CD4-positive, alpha-beta T cell (primary cell): Measurements from ENCODE around the gene CXCL6. TPM values are rescaled to one million over a fixed set of nuclear protein-coding genes. Genes with fewer than 3 reads are reported as not detected.
A peak's percentile ranks its signal among the peaks of the same experiment; 100 is the strongest.

Source experiments
- ATAC-seq: fragments of 200-7000 bp; cut with Tn5 transposase; one replicate; pipeline ENCODE4 v1.10.0; 2022; ENCODE audit warnings: mild to moderate bottlenecking; ENCODE audit not compliant: poor library complexity
- CTCF ChIA-PET: fragments of 350-600 bp; sonication (Branson Sonifier 250); formaldehyde crosslinking; loops from one replicate; lab custom pipeline; 2021; ENCODE audit warnings: antibody characterized with exemption, inconsistent platforms; lab: Charles Lee
- POLR2A ChIA-PET: fragments of 350-600 bp; sonication (Branson Sonifier 250); formaldehyde crosslinking; loops from one replicate; lab custom pipeline; 2021; ENCODE audit warnings: antibody characterized with exemption, inconsistent platforms; lab: Charles Lee
- DNase-seq, 14 experiments: peaks; one replicate each; pipeline ENCODE4 v3.0.0-alpha.2; 2013 to 2020; ENCODE audit warnings: mixed read lengths in 2 of 14
- H3K27ac ChIP-seq, 2 donors: one replicate each; pipeline versions ENCODE4 v1.5.1 to v1.7.0; 2013; ENCODE audit warnings: low read length in 2 of 2, low read depth in 1 of 2, mild to moderate bottlenecking in 1 of 2
- H3K27me3 ChIP-seq, 2 experiments: 1 replicate in 1 of 2; 2 replicates in 1 of 2; pipeline versions ENCODE4 v1.6.1 to v1.7.0; 2013; ENCODE audit warnings: low read length in 2 of 2, control low read depth in 1 of 2, mild to moderate bottlenecking in 1 of 2, moderate library complexity in 1 of 2; ENCODE audit not compliant: insufficient read depth in 2 of 2, control insufficient read depth in 1 of 2
- H3K36me3 ChIP-seq: one replicate; pipeline ENCODE4 v1.6.1; 2013; ENCODE audit warnings: low read length, control low read depth; ENCODE audit not compliant: insufficient read depth
- H3K4me1 ChIP-seq: one replicate; pipeline ENCODE4 v1.6.1; 2013; ENCODE audit warnings: low read length, control low read depth; ENCODE audit not compliant: insufficient read depth
- H3K4me3 ChIP-seq: one replicate; pipeline ENCODE4 v1.5.1; 2013; ENCODE audit warnings: mild to moderate bottlenecking, low read length, moderate library complexity
- H3K9me3 ChIP-seq, 2 experiments: 1 replicate in 1 of 2; 2 replicates in 1 of 2; pipeline versions ENCODE4 v1.6.1 to v1.7.0; 2013; ENCODE audit warnings: low read length in 2 of 2, mild to moderate bottlenecking in 2 of 2, control low read depth in 1 of 2, moderate library complexity in 1 of 2; ENCODE audit not compliant: control insufficient read depth in 1 of 2, insufficient read depth in 1 of 2
- H3K27ac Mint-ChIP-seq: one replicate; pipeline ENCODE4 v1.8.0; 2020; ENCODE audit warnings: mixed read lengths
- H3K27me3 Mint-ChIP-seq: one replicate; pipeline ENCODE4 v1.8.0; 2021; ENCODE audit warnings: mixed read lengths
- H3K36me3 Mint-ChIP-seq: one replicate; pipeline ENCODE4 v1.8.0; 2021; ENCODE audit warnings: low read depth, mixed read lengths
- H3K4me1 Mint-ChIP-seq: one replicate; pipeline ENCODE4 v1.8.0; 2021; ENCODE audit warnings: low read depth, mixed read lengths
- H3K4me3 Mint-ChIP-seq: one replicate; pipeline ENCODE4 v1.8.0; 2020; ENCODE audit warnings: mild to moderate bottlenecking, mixed read lengths
- H3K9me3 Mint-ChIP-seq: one replicate; pipeline ENCODE4 v1.8.0; 2020; ENCODE audit warnings: mixed read lengths
- CTCF ChIP-seq: fragments of 200-600 bp; IDR thresholded peaks from one replicate; pipeline ENCODE4 v1.8.0; 2022; ENCODE audit warnings: antibody characterized with exemption, mild to moderate bottlenecking
- intact Hi-C, 2 experiments: fragments of 100-400 bp; cut with DNase I in 1 of 2; cut with micrococcal nuclease in 1 of 2; formaldehyde crosslinking; loops; one replicate each; pipeline versions ENCODE4 v1.15.1 to v1.9.0; 2023 to 2025; cut with DNase I, micrococcal nuclease
- total RNA-seq, 174 experiments: library from RNA in 2 of 174; stranded (reverse) in 2 of 174; gene quantifications; one replicate each; pipeline ENCODE4 v1.2.3 and lab custom pipeline; 2021 to 2026

The CXCL6 gene
- total RNA-seq, 2 experiments from 2014 or later = not detected

DNA sequence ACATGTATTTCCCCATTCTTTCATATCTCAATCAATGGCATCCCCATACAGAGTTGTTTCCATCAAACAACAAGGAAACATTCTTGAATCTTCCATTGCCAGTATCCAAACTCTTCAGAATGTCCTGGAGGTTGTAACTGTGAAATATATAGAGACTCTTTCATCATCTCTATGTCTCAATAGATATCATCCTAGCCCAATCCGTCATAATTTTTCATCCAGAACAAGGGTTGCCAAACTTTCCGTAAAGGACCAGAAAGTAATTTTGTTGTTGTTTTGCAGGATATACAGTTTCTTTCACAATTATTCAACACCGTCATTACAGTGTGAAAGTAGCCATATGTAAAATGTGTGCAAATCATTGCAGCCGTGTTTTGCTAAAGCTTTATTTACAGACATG is 15.2 kb upstream of the CXCL6 start:
- ChIA-PET POLR2A (no interaction called here), CTCF (no interaction called here)
- Histone ChIP-seq H3K4me1 (no peaks in the 10 kb centered on the region), H3K36me3 (no peaks in the 10 kb centered on the region), H3K27ac (no peak overlapping the region), H3K4me3 (no peak overlapping the region), H3K9me3 (no peaks in the 10 kb centered on the region), H3K27me3 (no peaks in the 10 kb centered on the region)
- H3K4me3 Mint-ChIP-seq = no peak overlapping the region
- TF ChIP-seq CTCF = no peak
- no peak for DNase-seq
- no peaks in the 10 kb centered on the region for H3K4me1 Mint-ChIP-seq
- peaks cover 4% of the 10 kb centered on the region for H3K9me3 Mint-ChIP-seq
- H3K27me3 Mint-ChIP-seq = no peaks in the 10 kb centered on the region
- intact Hi-C loops = no loop called here
- H3K36me3 Mint-ChIP-seq = no peaks in the 10 kb centered on the region
- ATAC-seq = no peak
- H3K27ac Mint-ChIP-seq = no peak overlapping the region

- CTCF ChIA-PET = no interaction called here
- Histone ChIP-seq H3K27me3 (no peaks in the 10 kb centered on the region), H3K36me3 (no peaks in the 10 kb centered on the region), H3K4me1 (no peaks in the 10 kb centered on the region), H3K9me3 (no peaks in the 10 kb centered on the region), H3K4me3 (no peak overlapping the region), H3K27ac (no peak overlapping the region)
- no peak for TF ChIP-seq CTCF
- DNase-seq (no peak), ATAC-seq (no peak)
- Mint-ChIP-seq H3K36me3 (no peaks in the 10 kb centered on the region), H3K4me1 (no peaks in the 10 kb centered on the region), H3K4me3 (no peak overlapping the region), H3K27ac (no peak overlapping the region), H3K27me3 (no peaks in the 10 kb centered on the region), H3K9me3 (peaks cover 10% of the 10 kb centered on the region)
- intact Hi-C loops = no loop called here
- POLR2A ChIA-PET = no interaction called here
Observed at GRCh38 chr4:73822389-73822788, 14.1 kb upstream of the CXCL6 start.

- no peaks in the 10 kb centered on the region for H3K4me1 ChIP-seq
- ATAC-seq = no peak
- POLR2A ChIA-PET = no interaction called here
Observed at GRCh38 chr4:73822812-73823504, 13.5 kb upstream of the CXCL6 start.

More at GRCh38 chr4:73822812-73823504, 13.5 kb upstream of the CXCL6 start:
- Mint-ChIP-seq H3K27ac (no peak overlapping the region), H3K27me3 (no peaks in the 10 kb centered on the region), H3K36me3 (no peaks in the 10 kb centered on the region), H3K4me1 (no peaks in the 10 kb centered on the region), H3K4me3 (no peak overlapping the region), H3K9me3 (peaks cover 6% of the 10 kb centered on the region)
- Histone ChIP-seq H3K9me3 (no peaks in the 10 kb centered on the region), H3K36me3 (no peaks in the 10 kb centered on the region), H3K27ac (no peak overlapping the region), H3K27me3 (no peaks in the 10 kb centered on the region), H3K4me3 (no peak overlapping the region)
- peak in 1 of 14 experiments; percentile 14 for DNase-seq
- no peak for TF ChIP-seq CTCF
- CTCF ChIA-PET = no interaction called here
- intact Hi-C loops = no loop called here
